ENCODE data around the gene STOML1. TPM values are rescaled to one million over a fixed set of nuclear protein-coding genes. Genes with fewer than 3 reads are reported as not detected.

Gene STOML1
- total RNA-seq, 1 donor, result 14.1 TPM

DNA sequence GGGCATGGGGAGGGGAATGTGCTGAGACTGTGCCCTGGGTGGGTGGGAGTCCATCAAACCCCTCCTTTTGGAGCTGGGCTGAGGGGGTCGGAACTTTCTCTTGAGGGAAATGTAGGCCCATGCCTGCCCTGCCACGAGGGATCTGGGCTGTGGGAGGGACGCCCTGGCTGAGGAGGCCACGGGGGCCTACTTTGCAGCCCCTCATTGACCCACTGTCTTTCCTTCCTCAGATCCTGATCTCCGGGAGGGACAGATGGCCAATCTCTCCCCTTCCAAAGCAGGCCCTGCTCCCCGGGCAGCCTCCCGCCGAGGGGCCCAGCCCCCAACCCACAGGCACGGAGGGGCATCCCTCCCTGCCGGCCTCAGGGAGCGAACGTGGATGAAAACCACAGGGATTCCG lies 40.5 kb downstream of the STOML1 start:
- Histone ChIP-seq H3K27ac (ENCODE audit: low read depth, low read length) (peak overlapping the region; percentile 75), H3K36me3 (ENCODE audit: insufficient read depth, low read length) (peaks cover 59% of the 10 kb centered on the region), H3K9me3 (ENCODE audit: low read depth, low read length) (no peaks in the 10 kb centered on the region), H3K4me1 (ENCODE audit: insufficient read depth, low read length) (peaks cover 33% of the 10 kb centered on the region), H4K20me1 (ENCODE audit: insufficient read depth, low read length) (peaks cover 8% of the 10 kb centered on the region), H3K4me2 (ENCODE audit: insufficient read depth, low read length) (peak overlapping the region; percentile 20), H3K79me2 (ENCODE audit: insufficient read depth, low read length) (peaks cover 2% of the 10 kb centered on the region), H3K27me3 (ENCODE audit: insufficient read depth, low read length) (no peaks in the 10 kb centered on the region), H3K4me3 (ENCODE audit: insufficient read depth, low read length) (no peak overlapping the region), H2AFZ (ENCODE audit: low read length) (no peak overlapping the region)
- TF ChIP-seq, protein P1, sequence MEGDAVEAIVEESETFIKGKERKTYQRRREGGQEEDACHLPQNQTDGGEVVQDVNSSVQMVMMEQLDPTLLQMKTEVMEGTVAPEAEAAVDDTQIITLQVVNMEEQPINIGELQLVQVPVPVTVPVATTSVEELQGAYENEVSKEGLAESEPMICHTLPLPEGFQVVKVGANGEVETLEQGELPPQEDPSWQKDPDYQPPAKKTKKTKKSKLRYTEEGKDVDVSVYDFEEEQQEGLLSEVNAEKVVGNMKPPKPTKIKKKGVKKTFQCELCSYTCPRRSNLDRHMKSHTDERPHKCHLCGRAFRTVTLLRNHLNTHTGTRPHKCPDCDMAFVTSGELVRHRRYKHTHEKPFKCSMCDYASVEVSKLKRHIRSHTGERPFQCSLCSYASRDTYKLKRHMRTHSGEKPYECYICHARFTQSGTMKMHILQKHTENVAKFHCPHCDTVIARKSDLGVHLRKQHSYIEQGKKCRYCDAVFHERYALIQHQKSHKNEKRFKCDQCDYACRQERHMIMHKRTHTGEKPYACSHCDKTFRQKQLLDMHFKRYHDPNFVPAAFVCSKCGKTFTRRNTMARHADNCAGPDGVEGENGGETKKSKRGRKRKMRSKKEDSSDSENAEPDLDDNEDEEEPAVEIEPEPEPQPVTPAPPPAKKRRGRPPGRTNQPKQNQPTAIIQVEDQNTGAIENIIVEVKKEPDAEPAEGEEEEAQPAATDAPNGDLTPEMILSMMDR (IDR thresholded peaks at IDR 0.05; ENCODE audit: extremely low read depth, low read depth, low read length), result no peak
- DNase-seq (ENCODE audit: insufficient read length, low spot score, missing footprints), result peak; percentile 73

DNA sequence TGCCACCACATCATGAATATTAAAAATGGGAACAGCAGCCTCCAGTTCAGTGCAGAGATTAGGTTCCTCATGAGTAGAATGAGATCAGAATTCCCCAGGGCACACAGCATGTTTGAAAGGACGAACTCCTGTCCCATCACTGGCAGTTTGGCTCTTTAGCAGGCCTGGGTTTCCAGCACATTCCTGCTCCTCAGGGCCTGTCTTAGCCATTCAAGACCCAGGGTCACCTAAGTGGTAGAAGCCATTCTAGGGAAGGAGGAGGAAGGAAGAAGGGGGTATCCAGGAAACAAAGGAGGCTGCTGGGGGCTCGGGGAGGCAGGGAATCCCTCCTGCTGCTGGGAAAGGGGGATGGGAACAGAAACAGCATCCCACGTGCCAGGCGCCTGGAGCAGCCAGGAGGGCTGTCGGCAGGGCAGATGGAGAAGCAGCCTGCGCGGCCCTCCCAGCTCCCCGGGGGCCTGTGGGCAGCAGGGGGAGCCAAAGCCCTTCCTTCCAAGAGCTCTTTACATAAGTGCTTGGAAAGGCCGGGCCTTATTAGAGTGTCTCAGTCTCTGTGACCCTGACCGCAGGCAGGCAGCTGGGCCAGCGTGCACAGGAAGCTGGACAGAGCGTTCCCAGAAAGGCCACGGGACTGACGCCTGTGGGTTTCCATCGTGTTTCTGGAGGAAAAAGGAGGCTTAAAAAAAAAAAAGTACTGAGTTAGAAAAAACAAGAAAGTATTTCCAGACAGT lies 41.1 kb downstream of the STOML1 start:
- peak overlapping the region; percentile 20 for H3K4me2 ChIP-seq (ENCODE audit: insufficient read depth, low read length)
- H4K20me1 ChIP-seq (ENCODE audit: insufficient read depth, low read length), result peaks cover 8% of the 10 kb centered on the region
- TF ChIP-seq, protein P1 (IDR thresholded peaks at IDR 0.05; ENCODE audit: extremely low read depth, low read depth, low read length), result peak; percentile 78
- peaks cover 27% of the 10 kb centered on the region for H3K4me1 ChIP-seq (ENCODE audit: insufficient read depth, low read length)
- peak; percentile 99 for DNase-seq (ENCODE audit: insufficient read length, low spot score, missing footprints)
- peaks cover 63% of the 10 kb centered on the region for H3K36me3 ChIP-seq (ENCODE audit: insufficient read depth, low read length)
- peaks cover 6% of the 10 kb centered on the region for H3K79me2 ChIP-seq (ENCODE audit: insufficient read depth, low read length)
- H3K27me3 ChIP-seq (ENCODE audit: insufficient read depth, low read length), result no peaks in the 10 kb centered on the region
- no peak overlapping the region for H2AFZ ChIP-seq (ENCODE audit: low read length)
- no peaks in the 10 kb centered on the region for H3K9me3 ChIP-seq (ENCODE audit: low read depth, low read length)
- H3K27ac ChIP-seq (ENCODE audit: low read depth, low read length), result peak overlapping the region; percentile 75
- no peak overlapping the region for H3K4me3 ChIP-seq (ENCODE audit: insufficient read depth, low read length)

DNA sequence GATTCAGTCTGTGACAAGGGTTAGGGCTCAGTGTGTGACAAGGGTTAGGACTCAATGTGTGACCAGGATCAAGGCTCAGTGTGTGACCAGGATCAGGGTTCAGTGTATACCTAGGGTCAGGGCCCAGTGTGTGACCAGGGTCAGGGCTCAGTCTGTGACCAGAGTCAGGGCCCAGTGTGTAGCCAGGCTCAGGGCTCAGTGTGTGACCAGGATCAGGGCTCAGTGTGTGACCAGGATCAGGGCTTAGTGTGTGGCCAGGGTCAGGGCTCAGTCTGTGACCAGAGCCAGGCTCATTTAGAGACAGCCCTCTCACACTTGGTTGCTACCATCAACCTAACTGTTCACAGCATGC lies 41.6 kb downstream of the STOML1 start:
- Histone ChIP-seq H3K79me2 (ENCODE audit: insufficient read depth, low read length) (peaks cover 9% of the 10 kb centered on the region), H3K4me2 (ENCODE audit: insufficient read depth, low read length) (no peak overlapping the region), H2AFZ (ENCODE audit: low read length) (no peak overlapping the region), H3K4me1 (ENCODE audit: insufficient read depth, low read length) (peaks cover 22% of the 10 kb centered on the region), H3K9me3 (ENCODE audit: low read depth, low read length) (no peaks in the 10 kb centered on the region), H3K4me3 (ENCODE audit: insufficient read depth, low read length) (no peak overlapping the region), H3K27me3 (ENCODE audit: insufficient read depth, low read length) (no peaks in the 10 kb centered on the region), H4K20me1 (ENCODE audit: insufficient read depth, low read length) (peaks cover 8% of the 10 kb centered on the region), H3K36me3 (ENCODE audit: insufficient read depth, low read length) (peaks cover 65% of the 10 kb centered on the region), H3K27ac (ENCODE audit: low read depth, low read length) (peak overlapping the region; percentile 63)
- TF ChIP-seq, protein P1 (IDR thresholded peaks at IDR 0.05; ENCODE audit: extremely low read depth, low read depth, low read length), result no peak
- no peak for DNase-seq (ENCODE audit: insufficient read length, low spot score, missing footprints)

DNA sequence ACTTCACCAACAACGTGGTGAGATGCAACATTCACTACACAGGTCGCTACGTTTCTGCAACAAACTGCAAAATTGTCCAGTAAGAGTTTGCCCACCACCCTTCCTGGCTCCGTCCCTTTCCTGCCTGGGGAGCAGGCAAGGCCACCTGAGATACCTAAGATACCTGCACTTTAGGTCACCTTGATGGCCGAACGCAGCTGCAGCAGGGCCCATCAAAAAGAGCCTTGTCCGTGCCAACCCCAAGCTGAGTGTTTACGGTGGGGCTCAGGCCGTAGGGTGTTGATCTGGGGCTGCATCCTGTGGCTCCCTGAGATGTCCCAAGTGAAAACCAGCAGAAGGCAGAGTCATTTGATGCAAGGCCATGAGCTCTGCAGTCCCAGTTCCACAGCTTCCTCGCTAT lies 42.6 kb downstream of the STOML1 start:
- TF ChIP-seq, protein P1 (IDR thresholded peaks at IDR 0.05; ENCODE audit: extremely low read depth, low read depth, low read length), result no peak
- Histone ChIP-seq H3K36me3 (ENCODE audit: insufficient read depth, low read length) (peaks cover 75% of the 10 kb centered on the region), H2AFZ (ENCODE audit: low read length) (no peak overlapping the region), H3K4me1 (ENCODE audit: insufficient read depth, low read length) (peaks cover 21% of the 10 kb centered on the region), H3K27ac (ENCODE audit: low read depth, low read length) (no peak overlapping the region), H4K20me1 (ENCODE audit: insufficient read depth, low read length) (peaks cover 15% of the 10 kb centered on the region), H3K4me3 (ENCODE audit: insufficient read depth, low read length) (no peak overlapping the region), H3K9me3 (ENCODE audit: low read depth, low read length) (no peaks in the 10 kb centered on the region), H3K4me2 (ENCODE audit: insufficient read depth, low read length) (no peak overlapping the region), H3K79me2 (ENCODE audit: insufficient read depth, low read length) (peaks cover 18% of the 10 kb centered on the region), H3K27me3 (ENCODE audit: insufficient read depth, low read length) (no peaks in the 10 kb centered on the region)
- DNase-seq (ENCODE audit: insufficient read length, low spot score, missing footprints), result no peak
